ENCODE measurements around the gene C10orf71.

The C10orf71 gene

DNA sequence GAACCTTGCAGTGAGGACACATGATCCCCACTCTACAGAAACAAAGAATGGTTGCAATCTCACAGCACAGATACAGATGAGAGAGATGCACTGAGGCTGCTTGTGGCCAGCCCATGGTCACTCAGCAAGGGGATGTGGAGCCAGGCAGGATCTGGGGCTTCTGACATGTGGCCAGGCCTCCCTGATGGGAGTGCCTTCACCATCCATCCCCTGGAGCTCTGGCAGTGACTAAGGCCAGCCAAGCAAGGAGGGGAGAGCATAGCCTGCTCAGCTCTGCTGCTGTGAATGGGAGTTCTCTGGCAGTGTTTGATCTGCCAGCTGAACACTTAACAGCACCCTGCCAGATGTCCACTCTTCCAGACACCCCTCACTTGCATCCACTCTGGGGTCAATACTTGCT lies 19.8 kb downstream of the C10orf71 start:
- no peak for DNase-seq

DNA sequence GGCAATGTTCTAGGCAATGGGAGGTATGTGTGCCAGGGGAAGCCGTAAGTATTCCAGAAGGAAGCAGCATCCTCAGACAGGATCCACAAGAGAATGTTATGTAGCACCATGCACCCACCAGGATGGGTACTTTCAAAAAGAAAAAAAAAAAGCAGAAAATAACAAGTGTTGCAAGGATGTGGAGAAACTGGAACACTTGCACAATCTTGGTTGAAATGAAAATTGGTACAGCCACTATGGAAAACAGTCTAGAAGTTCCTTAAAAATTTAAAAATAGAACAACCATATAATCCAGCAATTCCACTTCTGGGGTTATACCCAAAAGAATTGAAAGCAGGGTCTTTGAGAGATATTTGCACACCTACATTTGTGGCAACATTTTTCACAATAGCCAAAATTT lies 20.2 kb downstream of the C10orf71 start:
- DNase-seq: no peak

DNA sequence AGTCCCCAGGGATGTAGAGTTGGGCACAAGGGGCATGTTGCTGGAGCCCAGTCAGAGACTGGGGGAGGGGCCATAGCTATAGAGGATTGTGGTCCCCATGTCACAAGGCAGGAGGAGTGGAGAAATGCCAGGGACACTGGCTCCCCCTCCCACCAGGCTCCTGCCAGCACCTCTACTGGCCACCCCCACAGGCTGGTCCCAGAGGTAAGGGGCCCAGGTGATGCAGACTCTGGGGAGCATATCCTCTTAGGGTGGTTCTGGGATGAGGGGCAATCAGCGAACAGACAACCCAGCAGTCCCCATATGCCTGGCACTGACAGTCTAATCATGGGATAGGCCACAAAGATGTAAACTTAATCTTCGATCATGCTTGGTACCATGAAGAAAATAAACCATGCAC lies 21.2 kb downstream of the C10orf71 start:
- no peak for DNase-seq

DNA sequence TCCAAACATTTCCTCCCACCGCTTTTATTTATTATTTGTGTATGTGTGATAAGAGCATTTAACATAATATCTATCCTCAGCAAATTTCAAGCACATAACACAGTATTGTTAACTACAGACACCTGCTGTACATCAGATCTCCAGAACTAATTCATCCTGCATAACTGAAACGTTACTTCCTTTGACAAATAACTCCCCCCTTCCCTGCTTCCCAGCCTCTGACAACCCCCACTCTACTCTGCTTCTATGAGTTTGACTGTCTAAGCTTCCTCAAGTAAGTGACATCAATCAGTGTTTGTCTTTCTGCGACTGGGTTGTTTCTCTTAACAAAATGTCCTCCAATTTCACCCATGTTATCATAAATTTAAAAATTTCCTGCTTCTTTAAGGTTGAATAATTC lies 22.1 kb downstream of the C10orf71 start:
- DNase-seq: no peak

DNA sequence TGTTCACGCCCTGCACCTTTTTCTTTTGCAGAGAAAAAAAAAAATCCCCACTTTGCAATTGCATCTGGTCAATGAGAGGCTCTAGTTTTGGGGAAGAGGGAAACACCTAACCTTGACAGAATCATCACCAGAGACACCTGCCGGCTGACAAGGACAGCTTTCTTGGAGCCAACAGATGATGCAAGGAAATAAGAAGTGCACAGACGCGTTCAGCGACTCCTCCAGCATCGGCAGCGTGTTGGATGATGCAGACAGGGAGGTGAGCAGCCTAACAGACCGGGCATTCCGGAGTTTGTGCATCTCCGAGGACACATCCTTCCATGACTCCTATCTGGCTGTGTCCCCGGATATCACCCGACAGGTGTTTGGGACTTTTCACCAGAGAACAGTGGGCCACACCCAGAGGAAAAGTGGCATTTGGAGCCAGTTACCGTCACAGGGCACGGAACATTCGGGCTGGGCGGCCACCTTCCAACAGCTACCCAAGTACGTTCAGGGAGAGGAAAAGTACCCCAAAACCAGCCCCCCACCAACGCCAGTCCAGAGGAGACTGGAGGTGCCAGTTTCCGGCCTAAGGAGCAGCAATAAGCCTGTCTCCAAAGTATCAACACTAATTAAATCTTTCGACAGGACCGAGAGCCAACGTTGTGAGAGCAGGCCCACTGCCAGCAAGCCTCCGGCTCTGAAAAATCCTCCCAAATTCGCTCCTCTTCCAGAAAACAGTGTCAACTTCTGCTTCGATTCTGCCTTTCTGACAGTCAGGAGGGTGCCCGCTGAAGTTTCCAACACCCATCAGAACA lies 23.6 kb downstream of the C10orf71 start:
- DNase-seq: no peak

DNA sequence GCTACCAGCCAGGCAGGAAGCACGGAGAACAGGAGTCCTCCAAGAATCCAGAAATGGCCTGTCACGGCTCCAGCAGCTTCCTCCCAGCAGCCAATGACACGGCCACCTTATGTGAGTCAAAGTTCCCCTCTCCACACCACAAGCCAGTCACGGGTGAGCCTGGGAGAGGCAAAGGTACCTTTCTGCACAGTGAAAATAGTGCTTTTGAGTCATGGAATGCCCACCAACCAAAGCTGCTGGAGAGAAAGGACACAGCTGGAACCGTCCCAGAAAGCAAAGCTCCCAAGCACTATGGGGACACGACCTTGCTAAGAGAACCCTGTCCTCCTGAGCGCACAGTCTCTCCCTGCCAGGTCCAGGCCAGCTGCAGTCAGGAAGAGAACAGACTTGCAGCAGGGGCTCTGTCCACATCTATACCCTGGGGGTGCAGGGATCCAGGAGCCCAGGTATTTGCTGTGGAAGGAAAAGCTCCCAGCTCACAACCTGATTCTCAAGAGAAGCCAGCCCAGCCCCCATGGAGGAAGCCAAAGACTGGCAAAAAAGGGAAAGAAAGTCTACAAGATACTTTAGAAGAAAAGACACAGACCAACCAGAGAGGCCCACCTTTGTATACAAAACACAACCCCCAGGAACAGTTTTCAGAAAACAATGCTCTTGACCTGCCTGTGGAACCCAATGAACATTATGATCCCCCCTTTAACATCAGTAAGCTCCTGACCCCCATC lies 24.4 kb downstream of the C10orf71 start:
- no peak for DNase-seq

DNA sequence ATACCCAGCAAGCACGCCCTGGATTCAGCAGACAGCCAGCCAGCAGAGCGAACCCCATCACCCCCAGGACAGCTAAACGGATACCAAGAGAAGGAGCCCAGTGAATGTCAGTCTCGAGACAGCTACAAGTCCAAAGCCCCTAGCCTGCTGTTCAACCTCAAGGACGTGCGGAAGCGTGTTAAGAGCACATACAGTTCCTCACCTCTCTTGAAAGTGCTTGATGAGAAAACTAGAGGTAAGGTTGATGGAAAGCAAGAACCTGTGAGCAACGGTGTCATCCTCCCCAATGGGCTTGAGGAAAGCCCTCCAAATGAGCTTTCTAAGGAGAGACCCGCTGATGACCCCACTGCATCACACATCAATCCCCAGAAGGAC lies 24.9 kb downstream of the C10orf71 start:
- DNase-seq: no peak

DNA sequence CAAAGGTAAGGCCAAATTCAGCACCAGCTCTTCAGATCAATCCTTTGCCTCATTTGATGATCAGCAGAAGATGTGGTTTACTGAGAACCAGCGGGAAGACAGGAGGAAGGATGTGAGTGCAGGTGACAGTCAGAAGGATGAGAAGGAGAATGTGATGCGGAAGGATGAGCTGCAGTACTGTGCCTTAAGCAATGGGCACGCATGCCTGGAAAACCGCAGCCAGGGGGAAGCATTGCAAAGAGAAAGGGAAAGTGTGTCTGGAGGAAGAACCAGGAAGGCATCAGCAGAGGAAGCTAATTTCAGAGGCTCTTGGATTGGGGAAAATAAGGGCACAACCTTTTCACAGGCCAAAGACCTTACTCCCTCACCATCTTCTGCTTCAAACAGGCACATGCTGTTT lies 25.7 kb downstream of the C10orf71 start:
- DNase-seq: no peak

DNA sequence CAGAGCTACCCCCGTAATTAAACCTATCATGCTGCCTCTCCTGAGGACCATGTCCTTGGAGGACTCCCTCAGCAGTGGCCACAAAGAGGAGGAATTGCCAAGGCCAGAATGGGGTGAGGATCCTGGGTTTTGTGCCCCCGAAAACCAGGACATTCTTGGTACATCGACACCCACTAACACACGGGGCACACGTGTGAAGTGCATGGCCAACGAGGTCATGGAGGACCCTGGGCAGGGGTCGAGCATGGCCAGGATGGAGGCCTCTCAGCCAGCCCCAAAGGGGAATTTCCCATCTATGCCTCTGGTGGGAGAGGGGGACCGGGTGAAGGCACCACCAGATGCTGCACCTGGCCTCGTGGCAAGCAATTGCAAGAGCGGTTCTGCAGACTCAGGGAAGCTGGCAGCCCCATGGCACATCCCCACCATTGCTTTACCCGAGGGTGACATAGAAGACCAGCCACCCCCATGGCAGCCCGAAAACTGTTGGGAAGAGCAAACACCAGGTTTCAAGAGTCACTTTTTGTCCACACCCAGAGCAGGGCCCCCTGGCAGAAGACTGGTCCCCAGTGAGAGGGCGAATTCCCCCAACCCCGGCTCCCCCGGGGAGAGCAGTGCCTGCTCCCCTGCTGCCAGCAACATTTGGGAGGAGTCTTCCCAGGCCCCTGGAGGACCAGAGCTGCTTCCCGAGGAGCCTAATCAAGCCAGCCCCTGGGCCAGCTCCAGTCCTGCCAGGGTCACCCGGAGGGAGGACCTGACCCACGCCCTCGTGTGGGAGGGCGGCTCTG lies 26.4 kb downstream of the C10orf71 start:
- DNase-seq: no peak

DNA sequence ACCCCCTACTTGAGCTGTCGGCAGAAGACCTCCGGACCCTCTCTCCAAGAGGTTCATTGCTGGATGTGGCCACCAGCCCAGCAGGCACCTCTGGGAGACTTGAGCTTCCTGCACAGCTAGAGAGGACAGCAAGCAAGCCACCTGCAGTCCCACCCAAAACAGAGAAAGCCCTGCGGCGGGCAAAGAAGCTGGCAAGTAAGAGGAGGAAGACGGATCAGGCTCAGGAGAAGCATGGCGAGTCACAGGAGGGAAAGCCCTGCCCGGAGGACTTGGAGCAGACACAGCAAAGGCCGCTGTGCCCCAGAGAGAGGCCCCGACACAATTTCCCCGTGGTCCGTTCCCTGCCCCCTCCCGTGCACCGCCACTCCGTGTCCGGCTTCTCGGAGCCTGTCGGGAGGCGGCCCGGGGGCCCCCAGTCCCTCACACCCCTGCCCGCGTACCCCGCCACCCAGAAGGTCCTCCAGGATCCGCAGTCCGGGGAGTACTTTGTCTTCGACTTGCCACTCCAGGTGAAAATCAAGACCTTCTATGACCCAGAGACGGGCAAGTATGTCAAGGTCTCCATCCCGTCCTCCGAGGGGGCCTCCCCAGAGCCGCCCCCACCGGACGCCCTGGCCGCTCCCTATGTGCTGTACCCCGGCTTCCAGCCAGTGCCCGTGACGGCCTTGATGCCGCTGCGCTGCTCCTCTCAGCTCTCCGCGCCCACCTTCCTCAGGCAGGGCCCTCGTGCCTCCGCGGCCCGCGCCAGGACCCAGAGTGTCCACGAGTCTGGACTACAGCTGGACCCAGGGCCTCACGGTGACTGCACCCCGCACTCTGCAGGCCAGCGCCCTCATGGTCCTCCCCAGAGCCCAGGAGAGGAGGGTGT lies 27.2 kb downstream of the C10orf71 start:
- no peak for DNase-seq

DNA sequence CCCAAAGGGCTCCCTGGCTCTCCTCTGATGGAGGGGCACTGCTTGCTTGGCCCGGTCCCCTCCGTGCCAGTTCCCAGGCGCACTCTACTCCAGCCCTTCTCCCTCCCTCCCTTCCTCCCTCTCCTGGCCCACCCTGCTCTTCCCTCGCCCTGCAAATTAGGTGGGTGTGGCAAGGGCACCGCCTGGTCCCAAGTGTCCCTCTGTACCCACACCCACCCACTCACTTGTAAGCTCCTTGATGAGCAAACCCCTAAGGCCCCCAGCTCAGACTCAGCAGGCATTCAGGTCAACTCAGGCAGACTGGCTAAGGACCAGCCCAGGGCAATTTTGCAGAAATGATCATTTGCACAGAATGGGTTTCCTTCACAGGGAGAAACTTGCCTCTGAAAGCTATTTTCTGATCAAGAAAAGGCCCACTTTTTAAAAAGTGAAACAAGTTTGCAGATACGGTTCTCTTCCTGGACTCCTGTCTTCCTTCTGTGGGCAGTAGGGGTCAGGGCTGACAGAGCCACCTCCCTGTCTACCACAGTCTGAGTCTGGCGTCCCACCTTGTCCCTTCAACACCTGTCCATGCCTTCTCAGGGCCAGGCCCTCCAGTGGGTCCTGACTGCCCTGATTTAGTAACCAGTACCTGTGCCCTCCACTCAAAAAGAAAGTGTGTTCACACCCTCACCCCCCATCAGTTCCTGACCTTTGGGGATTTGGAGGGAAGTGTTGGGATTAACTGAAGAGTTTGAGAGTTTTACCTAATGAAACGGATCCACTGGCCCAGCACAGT lies 28.3 kb downstream of the C10orf71 start:
- DNase-seq: no peak

DNA sequence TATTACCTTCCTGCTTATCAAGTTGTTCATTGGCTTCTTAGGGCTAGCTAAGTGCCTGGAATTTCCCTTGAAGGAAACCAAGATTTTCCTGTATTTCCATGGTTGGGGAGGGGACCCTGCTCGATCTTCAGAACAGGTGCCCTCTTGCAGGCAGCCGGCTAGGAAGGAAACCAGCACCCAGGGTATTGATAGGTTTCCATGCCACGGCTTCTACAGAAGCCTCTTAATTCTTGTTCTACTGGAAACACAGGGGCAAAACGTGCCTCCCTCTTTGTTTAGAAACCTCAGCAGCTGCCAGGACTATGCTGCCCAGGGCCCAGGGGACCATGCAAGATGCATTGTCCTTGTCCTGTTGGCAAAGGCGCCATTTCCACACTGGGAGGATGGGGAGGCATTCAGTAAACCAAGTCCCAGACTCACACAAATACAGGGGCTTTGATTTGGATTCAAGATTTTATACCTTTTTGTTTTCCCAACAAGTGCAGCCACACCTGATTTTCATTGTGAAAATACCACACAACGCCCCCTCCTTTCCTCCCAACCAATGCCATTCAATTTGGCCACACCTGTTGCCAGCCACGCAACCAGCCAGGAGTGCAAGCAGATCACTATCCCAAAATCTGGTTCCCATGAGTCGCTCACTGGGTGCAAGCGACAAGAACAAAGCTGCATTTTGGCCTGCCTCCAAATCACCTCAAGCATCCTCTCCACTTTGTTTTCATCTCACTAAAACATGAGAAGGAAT lies 29.6 kb downstream of the C10orf71 start:
- DNase-seq: no peak

DNA sequence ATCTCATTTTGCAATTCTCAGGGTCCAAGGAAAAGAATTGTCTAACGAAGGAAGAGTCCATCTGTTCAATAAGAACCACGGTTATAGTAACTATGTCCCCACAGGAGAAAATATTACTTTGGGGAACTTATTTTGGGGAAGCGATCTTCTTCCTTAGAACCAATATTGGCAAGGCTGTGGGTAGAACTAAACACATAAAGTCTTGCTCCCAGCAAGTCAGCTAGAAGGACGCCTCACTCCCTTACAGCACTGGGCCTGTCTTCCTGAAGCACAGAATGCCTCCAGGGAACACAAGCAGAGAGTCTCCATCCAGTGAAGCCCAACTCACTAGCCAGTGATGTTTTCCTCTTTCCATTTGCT lies 30.2 kb downstream of the C10orf71 start:
- DNase-seq: no peak

DNA sequence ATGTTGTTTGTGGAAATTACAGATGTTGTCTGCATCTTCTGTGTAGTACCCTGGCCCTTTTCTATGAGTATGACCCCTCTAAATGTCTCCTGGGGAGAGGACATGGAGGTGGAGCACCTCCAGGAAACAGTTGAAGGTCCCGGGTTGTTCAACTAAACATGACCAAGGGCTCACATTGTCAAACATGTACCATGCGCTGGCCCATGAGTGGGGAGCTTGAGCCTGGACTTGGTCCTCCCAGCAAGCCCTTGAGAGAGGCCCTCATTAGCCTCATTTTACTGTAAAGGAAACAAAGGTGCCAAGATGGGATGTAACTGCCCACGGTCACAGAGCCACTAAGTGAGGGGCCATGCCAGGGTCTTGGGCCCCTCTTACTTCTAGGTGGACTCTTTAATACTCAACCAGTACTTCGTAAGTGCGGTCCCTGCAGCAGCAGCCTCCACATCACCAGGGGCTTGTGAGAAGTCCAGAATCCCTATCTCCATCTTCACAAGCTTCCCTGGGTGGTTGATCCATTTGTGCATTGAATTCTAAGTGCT lies 31.2 kb downstream of the C10orf71 start:
- DNase-seq: no peak

DNA sequence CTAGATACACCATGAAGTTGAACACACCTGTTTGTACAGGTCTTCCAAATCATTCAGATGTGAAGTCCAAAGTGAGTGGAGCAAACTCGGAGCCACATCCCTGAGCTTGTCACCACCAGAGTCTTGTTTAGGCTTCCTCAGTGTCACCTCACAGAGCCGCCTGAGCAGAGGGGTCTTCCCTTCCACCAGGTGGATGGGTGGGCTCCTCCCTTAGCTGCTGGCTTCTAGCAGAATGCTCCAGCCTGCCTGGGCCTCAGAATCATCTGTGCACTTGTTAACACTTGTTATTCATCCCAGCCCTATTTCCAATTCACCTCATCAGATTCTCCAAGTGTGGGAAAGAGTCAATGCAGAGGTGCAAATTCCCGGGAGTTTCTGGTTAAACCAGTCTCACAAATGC lies 32.5 kb downstream of the C10orf71 start:
- DNase-seq: no peak

DNA sequence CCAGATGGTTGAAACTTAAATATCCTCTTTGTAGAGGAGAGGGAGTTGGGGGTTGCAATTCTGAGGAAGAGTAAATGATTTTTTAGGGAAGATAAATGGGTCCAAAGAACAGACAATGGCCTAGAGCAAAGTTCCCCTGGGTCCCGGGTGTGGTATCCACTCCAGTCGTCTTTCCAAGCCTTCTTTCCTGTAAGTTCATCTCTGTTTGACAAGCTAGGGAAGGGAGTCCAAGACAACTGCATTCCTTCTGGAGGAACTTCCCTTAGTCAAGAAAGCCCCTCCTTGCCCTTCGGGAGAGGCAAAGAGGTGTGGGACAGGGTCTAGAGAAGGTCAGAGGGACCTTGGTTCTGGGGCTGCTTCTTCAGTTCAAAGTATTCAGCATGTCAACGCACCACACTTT lies 33.4 kb downstream of the C10orf71 start:
- no peak for DNase-seq

DNA sequence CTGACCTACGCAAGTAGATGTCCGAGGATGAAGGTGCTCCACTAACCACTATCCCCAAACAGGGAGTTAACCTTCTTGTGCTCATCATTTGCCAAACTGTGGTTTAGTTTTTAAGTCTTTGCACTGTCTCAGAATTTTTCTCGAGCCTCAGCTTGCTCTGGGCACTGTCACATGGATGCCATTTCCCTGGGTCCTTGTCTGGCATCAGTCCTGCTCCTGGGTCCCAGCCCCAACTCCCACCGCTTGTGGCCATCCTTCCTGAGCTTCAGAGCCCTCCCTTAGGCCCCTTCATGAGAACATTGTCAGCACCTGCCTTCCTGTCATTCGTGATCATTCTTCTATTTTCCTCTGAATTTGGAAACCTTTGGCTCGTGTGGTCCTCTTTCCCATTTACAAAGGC lies 33.8 kb downstream of the C10orf71 start:
- DNase-seq: no peak

DNA sequence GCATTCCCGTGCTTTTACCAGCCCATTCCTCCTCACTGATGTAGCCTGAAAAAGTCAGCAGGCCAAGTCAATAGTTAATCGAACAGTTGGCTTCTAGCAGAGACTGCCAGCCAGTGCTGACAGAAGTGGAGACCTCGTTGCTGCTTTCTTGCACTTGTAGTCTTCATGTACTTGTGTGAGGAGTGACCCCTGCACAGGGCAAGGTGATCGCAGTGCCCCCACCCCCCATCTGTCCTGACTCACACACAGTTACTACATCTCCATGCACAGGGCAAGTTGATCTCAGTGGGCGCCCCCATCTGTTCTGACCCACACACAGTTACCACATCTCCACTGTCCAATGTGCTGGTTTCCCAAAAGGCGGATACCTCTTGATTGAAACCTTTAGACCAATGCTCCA lies 34.2 kb downstream of the C10orf71 start:
- no peak for DNase-seq

DNA sequence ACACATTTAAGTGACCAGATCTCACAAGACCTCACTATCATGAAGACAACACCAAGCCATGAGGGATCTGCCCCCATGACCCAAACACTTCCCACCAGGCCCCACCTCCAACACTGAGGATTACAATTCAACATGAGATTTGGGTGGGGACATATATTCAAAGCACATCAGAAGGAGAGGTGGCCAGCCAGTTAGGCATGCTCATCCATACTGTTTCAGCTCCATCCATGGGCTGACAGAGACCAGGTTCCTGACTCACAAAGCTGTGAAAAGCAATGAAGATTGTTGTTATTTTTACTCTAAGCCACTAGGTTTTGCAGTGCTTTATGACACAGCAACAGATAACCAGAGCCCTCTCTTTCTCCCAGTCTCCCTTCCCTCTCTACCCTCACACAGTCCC lies 36.0 kb downstream of the C10orf71 start:
- DNase-seq: no peak

DNA sequence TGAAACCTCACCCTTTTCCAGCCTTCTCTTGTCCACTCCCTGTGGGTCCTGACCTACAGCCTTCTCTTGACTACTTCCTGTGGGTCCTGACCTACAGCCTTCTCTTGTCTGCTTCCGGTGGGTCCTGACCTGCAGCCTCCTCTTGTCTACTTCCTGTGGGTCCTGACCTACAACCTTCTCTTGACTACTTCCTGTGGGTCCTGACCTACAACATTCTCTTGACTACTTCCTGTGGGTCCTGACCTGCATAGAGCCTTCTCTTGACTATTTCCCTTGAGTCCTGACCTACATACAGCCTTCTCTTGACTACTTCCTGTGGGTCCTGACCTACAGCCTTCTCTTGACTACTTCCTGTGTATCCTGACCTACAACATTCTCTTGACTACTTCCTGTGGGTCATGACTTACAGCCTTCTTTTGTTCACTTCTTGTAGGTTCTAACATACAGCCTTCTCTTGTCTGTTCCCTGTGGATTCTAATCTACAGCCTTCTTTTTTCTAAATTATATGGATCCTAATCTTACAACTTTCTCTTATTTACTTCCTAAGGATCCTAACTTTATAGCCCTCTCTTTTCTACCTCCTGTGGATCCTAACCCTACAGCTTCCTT lies 36.5 kb downstream of the C10orf71 start:
- no peak for DNase-seq

DNA sequence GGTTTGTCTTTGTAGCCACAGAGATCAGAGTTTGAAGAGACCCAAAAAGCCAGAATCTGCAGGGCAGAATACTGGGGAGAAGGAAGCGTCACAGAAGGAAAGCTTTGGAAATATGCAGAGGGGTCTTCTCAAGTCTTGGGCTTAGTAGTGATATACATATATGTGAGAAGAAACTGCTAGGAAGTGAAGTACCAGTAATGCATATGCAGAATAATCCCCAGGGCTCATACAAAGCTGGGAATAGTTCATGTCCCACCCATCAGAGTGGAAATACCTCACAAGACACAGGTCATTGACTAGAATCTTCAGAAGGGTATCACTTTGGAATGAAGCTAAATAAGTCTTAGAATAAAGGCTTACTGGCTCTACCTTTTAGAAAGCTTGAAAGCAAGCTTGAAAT lies 39.6 kb downstream of the C10orf71 start:
- no peak for DNase-seq

All from NCI-H524 treated with DMSO at 0.1 percent for 48 hours (cell line).